KOPT-K1 (cell line): ENCODE results near the gene HMCN2.
"Not testable (repeated sequence)": the region's sequence is repeated elsewhere in the genome, so short reads cannot be mapped to it uniquely, and the experiment has no call there.

Source experiments
- H3K27ac ChIP-seq: fragments of 200-600 bp; sonication (generic); 2 replicates; pipeline ENCODE4 v1.5.1; 2016; ENCODE audit warnings: antibody characterized with exemption, mild to moderate bottlenecking, low read depth, low read length; ENCODE audit not compliant: poor library complexity, severe bottlenecking
- H3K36me3 ChIP-seq: fragments of 200-600 bp; sonication (generic); 2 replicates; pipeline ENCODE4 v1.5.1; 2017; ENCODE audit warnings: antibody characterized with exemption, mild to moderate bottlenecking, low read length, moderate library complexity; ENCODE audit not compliant: insufficient read depth
- H3K9me3 ChIP-seq: fragments of 200-600 bp; sonication (generic); 2 replicates; pipeline ENCODE4 v1.5.1; 2017; ENCODE audit warnings: antibody characterized with exemption, low read length, mild to moderate bottlenecking; ENCODE audit not compliant: insufficient read depth, poor library complexity, severe bottlenecking

Gene HMCN2

GRCh38 chr9:130430734-130431535, 165.4 kb downstream of the HMCN2 start:
- no peaks in the 10 kb centered on the region for H3K36me3 ChIP-seq
- peaks cover 5% of the 10 kb centered on the region for H3K9me3 ChIP-seq
- H3K27ac ChIP-seq: no peak overlapping the region

GRCh38 chr9:130431536-130432303, 166.2 kb downstream of the HMCN2 start:
- no peak overlapping the region for H3K27ac ChIP-seq
- H3K9me3 ChIP-seq: peaks cover 5% of the 10 kb centered on the region
- no peaks in the 10 kb centered on the region for H3K36me3 ChIP-seq

GRCh38 chr9:130432362-130432761, 166.8 kb downstream of the HMCN2 start:
- H3K36me3 ChIP-seq: no peaks in the 10 kb centered on the region
- H3K9me3 ChIP-seq: peaks cover 5% of the 10 kb centered on the region
- H3K27ac ChIP-seq: no peak overlapping the region

GRCh38 chr9:130432796-130433167, 167.2 kb downstream of the HMCN2 start:
- peaks cover 5% of the 10 kb centered on the region for H3K9me3 ChIP-seq
- no peak overlapping the region for H3K27ac ChIP-seq
- H3K36me3 ChIP-seq: no peaks in the 10 kb centered on the region

GRCh38 chr9:130433168-130433946, 167.8 kb downstream of the HMCN2 start:
- no peaks in the 10 kb centered on the region for H3K36me3 ChIP-seq
- no peak overlapping the region for H3K27ac ChIP-seq

GRCh38 chr9:130433947-130434262, 168.3 kb downstream of the HMCN2 start:
- Histone ChIP-seq H3K9me3 (peaks cover 5% of the 10 kb centered on the region), H3K27ac (no peak overlapping the region), H3K36me3 (no peaks in the 10 kb centered on the region)

More at GRCh38 chr9:130433168-130433946, 167.8 kb downstream of the HMCN2 start:
- peaks cover 5% of the 10 kb centered on the region for H3K9me3 ChIP-seq

- not testable (repeated sequence) for H3K9me3 ChIP-seq, H3K36me3 ChIP-seq, H3K27ac ChIP-seq
These were observed 169.1 kb downstream of the HMCN2 start for GRCh38 chr9:130434656-130435055.

GRCh38 chr9:130437011-130437789, 171.6 kb downstream of the HMCN2 start:
- no peaks in the 10 kb centered on the region for H3K36me3 ChIP-seq
- H3K27ac ChIP-seq: no peak overlapping the region
- peaks cover 10% of the 10 kb centered on the region for H3K9me3 ChIP-seq

GRCh38 chr9:130438382-130438981, 172.9 kb downstream of the HMCN2 start:
- no peak overlapping the region for H3K27ac ChIP-seq
- H3K9me3 ChIP-seq: peaks cover 10% of the 10 kb centered on the region
- H3K36me3 ChIP-seq: no peaks in the 10 kb centered on the region

GRCh38 chr9:130441031-130441430, 175.5 kb downstream of the HMCN2 start:
- peaks cover 10% of the 10 kb centered on the region for H3K9me3 ChIP-seq
- H3K36me3 ChIP-seq: no peaks in the 10 kb centered on the region
- no peak overlapping the region for H3K27ac ChIP-seq

- Histone ChIP-seq H3K27ac (no peak overlapping the region), H3K36me3 (no peaks in the 10 kb centered on the region), H3K9me3 (peaks cover 10% of the 10 kb centered on the region)
These were observed 177.3 kb downstream of the HMCN2 start for GRCh38 chr9:130442746-130443455.

GRCh38 chr9:130443456-130443801, 177.9 kb downstream of the HMCN2 start:
- Histone ChIP-seq H3K9me3 (peaks cover 10% of the 10 kb centered on the region), H3K27ac (no peak overlapping the region), H3K36me3 (no peaks in the 10 kb centered on the region)

GRCh38 chr9:130443840-130444492, 178.4 kb downstream of the HMCN2 start:
- Histone ChIP-seq H3K9me3 (peaks cover 10% of the 10 kb centered on the region), H3K36me3 (no peaks in the 10 kb centered on the region), H3K27ac (no peak overlapping the region)
